HG03045 (cell line): ENCODE measurements around the gene SLC6A6.

Source experiments
- ATAC-seq: cut with Tn5 transposase; IDR thresholded peaks from one replicate; pipeline ENCODE4 v1.9.1; 2021; ENCODE audit warnings: mild to moderate bottlenecking, moderate library complexity; ENCODE audit not compliant: unreplicated experiment

Gene SLC6A6

GRCh38 chr3:14535616-14536015 is 133.2 kb downstream of the SLC6A6 start:
- ATAC-seq, result no peak

GRCh38 chr3:14536055-14536815 is 133.8 kb downstream of the SLC6A6 start:
- ATAC-seq, result no peak

DNA sequence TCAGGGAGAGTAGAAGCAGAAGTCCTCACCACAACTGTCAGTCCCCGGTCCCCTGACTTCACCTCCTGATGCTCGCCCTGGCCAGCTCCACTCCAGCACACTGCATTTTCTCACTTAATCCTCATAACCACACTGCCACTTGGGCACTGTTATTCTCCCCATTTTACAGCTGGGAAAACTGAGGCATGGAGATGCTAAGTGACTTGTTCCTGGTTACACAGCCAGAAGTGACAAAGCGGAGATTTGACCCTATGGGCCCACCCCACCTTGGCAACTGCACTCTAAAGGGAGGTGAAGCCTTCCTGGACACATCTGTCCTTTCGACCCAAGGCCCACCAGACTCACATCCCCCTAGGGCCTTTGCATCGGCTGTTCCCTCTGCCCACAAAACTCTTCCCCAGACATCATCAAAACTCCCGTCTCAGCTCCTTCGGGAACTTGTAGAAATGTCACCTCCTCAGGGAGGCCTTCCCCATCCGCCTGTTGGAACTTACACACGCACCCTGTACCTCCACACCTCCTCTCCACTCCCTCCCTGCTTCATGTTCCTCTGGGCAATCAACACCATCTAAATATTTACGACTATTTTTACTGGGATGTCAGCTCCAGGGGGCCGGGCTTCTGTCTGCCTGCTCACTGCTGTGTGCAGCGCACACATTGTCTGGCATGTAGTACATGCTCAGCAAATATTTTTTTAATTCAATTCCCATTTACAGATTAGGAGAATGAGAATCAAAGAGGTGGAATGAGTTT is 134.6 kb downstream of the SLC6A6 start:
- no peak for ATAC-seq

- ATAC-seq, result no peak
Observed at GRCh38 chr3:14537590-14538450, 135.4 kb downstream of the SLC6A6 start.

DNA sequence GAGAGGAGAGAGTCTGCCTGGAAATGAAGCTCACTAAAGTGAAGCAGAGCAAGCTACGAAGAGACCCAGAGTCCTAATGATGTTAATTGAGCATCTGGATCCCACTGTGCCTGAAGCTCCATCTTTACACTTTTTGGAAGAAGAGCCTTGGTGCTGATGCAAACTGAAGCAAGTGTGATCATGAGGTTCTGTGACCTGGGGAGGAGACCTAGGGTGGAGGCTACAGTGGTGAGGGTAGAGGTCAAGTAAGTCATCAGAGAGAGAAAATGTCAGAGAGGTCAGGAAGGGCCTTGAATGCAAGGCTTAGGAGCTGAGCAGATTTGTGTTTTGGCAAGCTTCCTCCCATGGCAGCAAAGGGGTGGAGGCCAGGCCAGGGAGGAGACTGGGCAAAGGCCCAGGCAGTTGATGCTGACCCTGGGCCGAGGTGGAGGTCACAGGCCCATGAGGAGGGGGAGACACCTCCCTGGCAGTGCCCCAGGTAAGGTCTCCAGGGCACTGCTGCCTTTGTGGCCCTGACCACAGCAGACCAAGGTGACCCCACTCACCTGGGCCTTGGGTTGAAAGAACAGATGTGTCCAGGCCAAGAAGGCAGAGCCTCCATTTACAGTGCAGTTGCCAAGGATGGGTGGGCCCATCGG is 136.2 kb downstream of the SLC6A6 start:
- ATAC-seq, result no peak
